HG03175 (cell line): Measurements from ENCODE around the gene SEC14L2.
A peak's percentile ranks its signal among the peaks of the same experiment; 100 is the strongest.

Experiments used
- ATAC-seq: cut with Tn5 transposase; IDR thresholded peaks from one replicate; pipeline ENCODE4 v1.9.1; 2021; ENCODE audit warnings: mild to moderate bottlenecking, moderate library complexity; ENCODE audit not compliant: unreplicated experiment

Gene SEC14L2

GRCh38 chr22:30396871-30397655 lies at the start of gene SEC14L2:
SEC14L2 (plus strand) TSS chr22:30397018; CDS start chr22:30397117, 99 bp downstream.
- ATAC-seq = no peak

- ATAC-seq = no peak
Observed at GRCh38 chr22:30347255-30347892, 49.4 kb upstream of the SEC14L2 start.

- ATAC-seq = no peak
Observed at GRCh38 chr22:30348404-30348803, 48.4 kb upstream of the SEC14L2 start.

- ATAC-seq = no peak
Observed at GRCh38 chr22:30348809-30349208, 48.0 kb upstream of the SEC14L2 start.

GRCh38 chr22:30351226-30351625 lies 45.6 kb upstream of the SEC14L2 start:
- ATAC-seq = no peak

- ATAC-seq = no peak
Observed at GRCh38 chr22:30354644-30355043, 42.2 kb upstream of the SEC14L2 start.

- peak; percentile 92 for ATAC-seq
Observed at GRCh38 chr22:30356449-30357235, 40.2 kb upstream of the SEC14L2 start, which contains the start of the genes CCDC157 and SF3A1. CCDC157 (plus strand) TSS chr22:30357007; CDS start chr22:30366001, 8,994 bp downstream. SF3A1 (minus strand) TSS chr22:30356894; CDS start chr22:30356792, 102 bp downstream.

GRCh38 chr22:30357236-30357570 lies 39.6 kb upstream of the SEC14L2 start:
- no peak for ATAC-seq

GRCh38 chr22:30357650-30358215 lies 39.1 kb upstream of the SEC14L2 start:
- no peak for ATAC-seq

GRCh38 chr22:30358541-30358940 lies 38.3 kb upstream of the SEC14L2 start:
- ATAC-seq = no peak

GRCh38 chr22:30361916-30362650 lies 34.7 kb upstream of the SEC14L2 start:
- ATAC-seq = no peak

- ATAC-seq = no peak
Observed at GRCh38 chr22:30362651-30363281, 34.1 kb upstream of the SEC14L2 start.

GRCh38 chr22:30365891-30366290 lies 30.9 kb upstream of the SEC14L2 start:
- no peak for ATAC-seq

GRCh38 chr22:30368420-30368819 lies 28.4 kb upstream of the SEC14L2 start:
- ATAC-seq = no peak

- ATAC-seq = no peak
Observed at GRCh38 chr22:30370641-30371230, 26.1 kb upstream of the SEC14L2 start.

GRCh38 chr22:30371321-30371720 lies 25.5 kb upstream of the SEC14L2 start:
- ATAC-seq = no peak

- ATAC-seq = no peak
Observed at GRCh38 chr22:30371981-30372380, 24.8 kb upstream of the SEC14L2 start.

- ATAC-seq = no peak
Observed at GRCh38 chr22:30372915-30373314, 23.9 kb upstream of the SEC14L2 start.
